Activated T-cell treated with anti-CD3 and anti-CD28 coated beads, Interleukin-2, amount 50 U/mL, for 72 hours (primary cell): ENCODE data around the gene TTC7B. TPM values are rescaled to one million over a fixed set of nuclear protein-coding genes. Genes with fewer than 3 reads are reported as not detected.

ENCODE experiments used
- ATAC-seq, 2 donors: fragments of 150-1000 bp; cut with Tn5 transposase; replicated peaks in 1 of 2; 2 replicates each; pipeline ENCODE4 v1.10.0; 2021; ENCODE audit warnings: moderate library complexity in 2 of 2, mild to moderate bottlenecking in 1 of 2
- DNase-seq, 2 donors: peaks; one replicate each; pipeline ENCODE4 v3.0.0; 2021 to 2022; ENCODE audit warnings: mixed read lengths in 1 of 2
- H3K27ac Mint-ChIP-seq: one replicate; pipeline ENCODE4 v1.8.0; 2022; ENCODE audit warnings: mild to moderate bottlenecking, moderate library complexity, mixed read lengths
- H3K27me3 Mint-ChIP-seq: one replicate; pipeline ENCODE4 v1.8.0; 2022; ENCODE audit warnings: low read depth, mixed read lengths
- H3K36me3 Mint-ChIP-seq, 2 donors: one replicate each; pipeline ENCODE4 v1.8.0; 2022; ENCODE audit warnings: mixed read lengths in 2 of 2, mild to moderate bottlenecking in 1 of 2; ENCODE audit not compliant: insufficient read depth in 2 of 2
- H3K4me1 Mint-ChIP-seq: one replicate; pipeline ENCODE4 v1.8.0; 2022; ENCODE audit warnings: low read depth, mixed read lengths
- H3K4me3 Mint-ChIP-seq, 2 donors: one replicate each; pipeline ENCODE4 v1.8.0; 2022; ENCODE audit warnings: mild to moderate bottlenecking in 2 of 2, mixed read lengths in 2 of 2, moderate library complexity in 2 of 2
- H3K9me3 Mint-ChIP-seq, 2 donors: one replicate each; pipeline ENCODE4 v1.8.0; 2022; ENCODE audit warnings: mixed read lengths in 2 of 2
- total RNA-seq, 2 donors: library from RNA; stranded (reverse); gene quantifications; one replicate each; pipeline ENCODE4 v1.2.3, GENCODE V29; 2022

TTC7B gene
- total RNA-seq, 2 donors from 2014 or later, result 9.2 to 10.7 TPM

- Mint-ChIP-seq H3K4me3 (no peak overlapping the region), H3K4me1 (no peaks in the 10 kb centered on the region), H3K36me3 (no peaks in the 10 kb centered on the region), H3K27ac (no peak overlapping the region), H3K27me3 (no peaks in the 10 kb centered on the region), H3K9me3 (no peaks in the 10 kb centered on the region)
- DNase-seq (no peak), ATAC-seq (no peak)
Measured at GRCh38 chr14:90572441-90573150, 243.6 kb downstream of the TTC7B start.

GRCh38 chr14:90571149-90571947 is 244.9 kb downstream of the TTC7B start:
- Mint-ChIP-seq H3K9me3 (no peaks in the 10 kb centered on the region), H3K4me3 (no peak overlapping the region), H3K27me3 (no peaks in the 10 kb centered on the region), H3K36me3 (no peaks in the 10 kb centered on the region), H3K27ac (no peak overlapping the region), H3K4me1 (no peaks in the 10 kb centered on the region)
- DNase-seq, result no peak
- ATAC-seq, result no peak

- no peak for ATAC-seq
- DNase-seq, result no peak
- Mint-ChIP-seq H3K9me3 (no peaks in the 10 kb centered on the region), H3K4me3 (no peak overlapping the region), H3K4me1 (no peaks in the 10 kb centered on the region), H3K27me3 (no peaks in the 10 kb centered on the region), H3K36me3 (no peaks in the 10 kb centered on the region), H3K27ac (no peak overlapping the region)
Measured at GRCh38 chr14:90570461-90570860, 245.8 kb downstream of the TTC7B start.

- no peaks in the 10 kb centered on the region for H3K4me1 Mint-ChIP-seq
- H3K27me3 Mint-ChIP-seq, result no peaks in the 10 kb centered on the region
- ATAC-seq, result no peak
- no peak overlapping the region for H3K4me3 Mint-ChIP-seq
- H3K36me3 Mint-ChIP-seq, result no peaks in the 10 kb centered on the region
- H3K27ac Mint-ChIP-seq, result no peak overlapping the region
- no peaks in the 10 kb centered on the region for H3K9me3 Mint-ChIP-seq
- DNase-seq, result no peak
Measured at GRCh38 chr14:90569606-90570387, 246.4 kb downstream of the TTC7B start.

GRCh38 chr14:90569201-90569600 is 247.0 kb downstream of the TTC7B start:
- H3K4me3 Mint-ChIP-seq, result no peak overlapping the region
- no peaks in the 10 kb centered on the region for H3K4me1 Mint-ChIP-seq
- ATAC-seq (no peak), DNase-seq (no peak)
- no peaks in the 10 kb centered on the region for H3K9me3 Mint-ChIP-seq
- H3K27ac Mint-ChIP-seq, result no peak overlapping the region
- no peaks in the 10 kb centered on the region for H3K27me3 Mint-ChIP-seq
- H3K36me3 Mint-ChIP-seq, result no peaks in the 10 kb centered on the region

GRCh38 chr14:90568405-90568804 is 247.8 kb downstream of the TTC7B start:
- ATAC-seq, result no peak
- H3K27ac Mint-ChIP-seq, result no peak overlapping the region
- no peaks in the 10 kb centered on the region for H3K4me1 Mint-ChIP-seq
- no peaks in the 10 kb centered on the region for H3K36me3 Mint-ChIP-seq
- H3K27me3 Mint-ChIP-seq, result no peaks in the 10 kb centered on the region
- no peak for DNase-seq
- no peaks in the 10 kb centered on the region for H3K9me3 Mint-ChIP-seq
- no peak overlapping the region for H3K4me3 Mint-ChIP-seq

- Mint-ChIP-seq H3K36me3 (no peaks in the 10 kb centered on the region), H3K4me1 (no peaks in the 10 kb centered on the region), H3K27me3 (no peaks in the 10 kb centered on the region), H3K4me3 (no peak overlapping the region), H3K27ac (no peak overlapping the region), H3K9me3 (no peaks in the 10 kb centered on the region)
- DNase-seq, result no peak
- no peak for ATAC-seq
Measured at GRCh38 chr14:90567991-90568390, 248.2 kb downstream of the TTC7B start.

GRCh38 chr14:90567191-90567590 is 249.0 kb downstream of the TTC7B start:
- no peaks in the 10 kb centered on the region for H3K9me3 Mint-ChIP-seq
- no peak overlapping the region for H3K4me3 Mint-ChIP-seq
- ATAC-seq, result no peak
- no peaks in the 10 kb centered on the region for H3K4me1 Mint-ChIP-seq
- no peaks in the 10 kb centered on the region for H3K27me3 Mint-ChIP-seq
- no peaks in the 10 kb centered on the region for H3K36me3 Mint-ChIP-seq
- no peak for DNase-seq
- H3K27ac Mint-ChIP-seq, result no peak overlapping the region

GRCh38 chr14:90566481-90566880 is 249.7 kb downstream of the TTC7B start:
- no peak overlapping the region for H3K27ac Mint-ChIP-seq
- no peaks in the 10 kb centered on the region for H3K9me3 Mint-ChIP-seq
- no peak for DNase-seq
- H3K36me3 Mint-ChIP-seq, result no peaks in the 10 kb centered on the region
- H3K4me3 Mint-ChIP-seq, result no peak overlapping the region
- no peaks in the 10 kb centered on the region for H3K4me1 Mint-ChIP-seq
- no peak for ATAC-seq
- H3K27me3 Mint-ChIP-seq, result no peaks in the 10 kb centered on the region

GRCh38 chr14:90564496-90564895 is 251.7 kb downstream of the TTC7B start:
- Mint-ChIP-seq H3K36me3 (no peaks in the 10 kb centered on the region), H3K4me1 (no peaks in the 10 kb centered on the region), H3K27ac (no peak overlapping the region), H3K27me3 (no peaks in the 10 kb centered on the region), H3K9me3 (no peaks in the 10 kb centered on the region), H3K4me3 (no peak overlapping the region)
- no peak for ATAC-seq
- DNase-seq, result no peak

GRCh38 chr14:90562652-90563051 is 253.6 kb downstream of the TTC7B start:
- no peaks in the 10 kb centered on the region for H3K27me3 Mint-ChIP-seq
- no peaks in the 10 kb centered on the region for H3K36me3 Mint-ChIP-seq
- no peak overlapping the region for H3K4me3 Mint-ChIP-seq
- no peaks in the 10 kb centered on the region for H3K4me1 Mint-ChIP-seq
- ATAC-seq (no peak), DNase-seq (no peak)
- no peaks in the 10 kb centered on the region for H3K9me3 Mint-ChIP-seq
- no peak overlapping the region for H3K27ac Mint-ChIP-seq

- ATAC-seq, result no peak
- H3K27me3 Mint-ChIP-seq, result no peaks in the 10 kb centered on the region
- no peaks in the 10 kb centered on the region for H3K9me3 Mint-ChIP-seq
- no peak overlapping the region for H3K27ac Mint-ChIP-seq
- DNase-seq, result no peak
- H3K4me1 Mint-ChIP-seq, result no peaks in the 10 kb centered on the region
- H3K36me3 Mint-ChIP-seq, result no peaks in the 10 kb centered on the region
- no peak overlapping the region for H3K4me3 Mint-ChIP-seq
Measured at GRCh38 chr14:90561920-90562319, 254.3 kb downstream of the TTC7B start.

- H3K4me1 Mint-ChIP-seq, result no peaks in the 10 kb centered on the region
- H3K27me3 Mint-ChIP-seq, result no peaks in the 10 kb centered on the region
- no peak for DNase-seq
- H3K4me3 Mint-ChIP-seq, result no peak overlapping the region
- H3K9me3 Mint-ChIP-seq, result no peaks in the 10 kb centered on the region
- no peak overlapping the region for H3K27ac Mint-ChIP-seq
- no peak for ATAC-seq
- no peaks in the 10 kb centered on the region for H3K36me3 Mint-ChIP-seq
Measured at GRCh38 chr14:90560991-90561390, 255.2 kb downstream of the TTC7B start.
